Measurements from ENCODE around the gene RPN2.

RPN2 gene

GRCh38 chr20:37154684-37155298 is 24.3 kb upstream of the RPN2 start:
- H3K36me3 ChIP-seq (ENCODE audit: control insufficient read depth, insufficient read depth, low read length): no peaks in the 10 kb centered on the region
- H3K27ac ChIP-seq (ENCODE audit: insufficient read depth, low read depth, low read length, poor library complexity, severe bottlenecking): no peak overlapping the region
- 95% methylated on average over 6 of the region's 6 CpGs for WGBS, 2 experiments
- H3K27me3 ChIP-seq (ENCODE audit: control insufficient read depth, insufficient read depth, low read length, poor library complexity, severe bottlenecking): no peaks in the 10 kb centered on the region
- no peaks in the 10 kb centered on the region for H3K4me1 ChIP-seq (ENCODE audit: control insufficient read depth, insufficient read depth, low read length)
- no peak overlapping the region for H3K4me3 ChIP-seq (ENCODE audit: insufficient read depth, low read depth, low read length)
- no peaks in the 10 kb centered on the region for H3K9me3 ChIP-seq (ENCODE audit: control insufficient read depth, low read length)

DNA sequence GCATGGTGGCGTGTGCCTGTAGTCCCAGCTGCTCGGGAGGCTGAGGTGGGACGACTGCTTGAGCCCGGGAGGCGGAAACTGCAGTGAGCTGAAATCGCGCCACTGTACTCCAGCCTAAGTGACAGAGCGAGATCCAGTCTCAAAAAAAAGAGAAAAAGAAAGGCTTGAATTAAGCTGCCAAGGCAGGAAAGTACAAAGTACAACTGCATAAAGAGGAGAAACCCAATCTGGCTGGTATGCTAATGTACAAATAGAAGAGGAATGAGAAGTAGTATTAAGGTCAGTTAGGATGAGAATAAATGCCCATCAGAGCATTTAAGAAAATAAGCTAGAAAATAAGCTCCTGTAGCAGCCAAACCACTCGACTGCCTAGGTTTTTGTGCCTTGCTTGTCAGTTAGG is 23.1 kb upstream of the RPN2 start:
- H3K36me3 ChIP-seq (ENCODE audit: control insufficient read depth, insufficient read depth, low read length): no peaks in the 10 kb centered on the region
- no peak overlapping the region for H3K4me3 ChIP-seq (ENCODE audit: insufficient read depth, low read depth, low read length)
- no peak overlapping the region for H3K27ac ChIP-seq (ENCODE audit: insufficient read depth, low read depth, low read length, poor library complexity, severe bottlenecking)
- 93 to 94% methylated on average over 9 of the region's 9 CpGs for WGBS, 2 experiments
- H3K27me3 ChIP-seq (ENCODE audit: control insufficient read depth, insufficient read depth, low read length, poor library complexity, severe bottlenecking): no peaks in the 10 kb centered on the region
- no peaks in the 10 kb centered on the region for H3K9me3 ChIP-seq (ENCODE audit: control insufficient read depth, low read length)
- H3K4me1 ChIP-seq (ENCODE audit: control insufficient read depth, insufficient read depth, low read length): no peaks in the 10 kb centered on the region

GRCh38 chr20:37158248-37158647 is 20.9 kb upstream of the RPN2 start:
- WGBS, 2 experiments: 94 to 97% methylated on average over 4 of the region's 4 CpGs
- Histone ChIP-seq H3K4me3 (ENCODE audit: insufficient read depth, low read depth, low read length) (no peak overlapping the region), H3K4me1 (ENCODE audit: control insufficient read depth, insufficient read depth, low read length) (no peaks in the 10 kb centered on the region), H3K27ac (ENCODE audit: insufficient read depth, low read depth, low read length, poor library complexity, severe bottlenecking) (no peak overlapping the region), H3K9me3 (ENCODE audit: control insufficient read depth, low read length) (no peaks in the 10 kb centered on the region), H3K27me3 (ENCODE audit: control insufficient read depth, insufficient read depth, low read length, poor library complexity, severe bottlenecking) (no peaks in the 10 kb centered on the region), H3K36me3 (ENCODE audit: control insufficient read depth, insufficient read depth, low read length) (no peaks in the 10 kb centered on the region)

DNA sequence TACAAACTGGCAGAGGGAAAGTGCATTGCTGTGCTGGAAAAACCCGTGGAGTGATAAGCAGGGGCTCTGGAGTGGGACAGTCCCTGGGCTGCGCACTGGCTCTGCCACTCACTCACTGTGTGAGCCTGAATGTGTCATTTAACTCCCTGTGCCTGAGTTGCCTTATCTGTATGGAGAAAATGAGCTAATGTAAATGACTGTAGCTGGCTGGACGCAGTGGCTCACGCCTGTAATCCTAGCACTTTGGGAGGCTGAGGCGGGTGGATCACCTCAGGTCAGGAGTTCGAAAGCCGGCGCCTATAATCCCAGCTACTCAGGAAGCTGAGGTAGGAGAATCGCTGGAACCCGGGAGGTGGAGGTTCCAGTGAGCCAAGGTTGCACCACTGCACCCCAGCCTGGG is 18.4 kb upstream of the RPN2 start:
- H3K9me3 ChIP-seq (ENCODE audit: control insufficient read depth, low read length): no peaks in the 10 kb centered on the region
- no peaks in the 10 kb centered on the region for H3K4me1 ChIP-seq (ENCODE audit: control insufficient read depth, insufficient read depth, low read length)
- H3K27ac ChIP-seq (ENCODE audit: insufficient read depth, low read depth, low read length, poor library complexity, severe bottlenecking): no peak overlapping the region
- 94 to 95% methylated on average over 10 of the region's 10 CpGs for WGBS, 2 experiments
- H3K27me3 ChIP-seq (ENCODE audit: control insufficient read depth, insufficient read depth, low read length, poor library complexity, severe bottlenecking): no peaks in the 10 kb centered on the region
- no peak overlapping the region for H3K4me3 ChIP-seq (ENCODE audit: insufficient read depth, low read depth, low read length)
- no peaks in the 10 kb centered on the region for H3K36me3 ChIP-seq (ENCODE audit: control insufficient read depth, insufficient read depth, low read length)

- Histone ChIP-seq H3K9me3 (ENCODE audit: control insufficient read depth, low read length) (no peaks in the 10 kb centered on the region), H3K27me3 (ENCODE audit: control insufficient read depth, insufficient read depth, low read length, poor library complexity, severe bottlenecking) (no peaks in the 10 kb centered on the region), H3K27ac (ENCODE audit: insufficient read depth, low read depth, low read length, poor library complexity, severe bottlenecking) (no peak overlapping the region), H3K4me3 (ENCODE audit: insufficient read depth, low read depth, low read length) (no peak overlapping the region), H3K36me3 (ENCODE audit: control insufficient read depth, insufficient read depth, low read length) (no peaks in the 10 kb centered on the region), H3K4me1 (ENCODE audit: control insufficient read depth, insufficient read depth, low read length) (no peaks in the 10 kb centered on the region)
- WGBS, 2 experiments: 80 to 82% methylated on average over 12 of the region's 12 CpGs
Observed at GRCh38 chr20:37161830-37162549, 17.1 kb upstream of the RPN2 start.

- Histone ChIP-seq H3K9me3 (ENCODE audit: control insufficient read depth, low read length) (no peaks in the 10 kb centered on the region), H3K36me3 (ENCODE audit: control insufficient read depth, insufficient read depth, low read length) (no peaks in the 10 kb centered on the region), H3K27me3 (ENCODE audit: control insufficient read depth, insufficient read depth, low read length, poor library complexity, severe bottlenecking) (no peaks in the 10 kb centered on the region), H3K4me1 (ENCODE audit: control insufficient read depth, insufficient read depth, low read length) (no peaks in the 10 kb centered on the region), H3K27ac (ENCODE audit: insufficient read depth, low read depth, low read length, poor library complexity, severe bottlenecking) (no peak overlapping the region), H3K4me3 (ENCODE audit: insufficient read depth, low read depth, low read length) (no peak overlapping the region)
- 93 to 94% methylated on average over 6 of the region's 6 CpGs for WGBS, 2 experiments
Observed at GRCh38 chr20:37162646-37163045, 16.5 kb upstream of the RPN2 start.

DNA sequence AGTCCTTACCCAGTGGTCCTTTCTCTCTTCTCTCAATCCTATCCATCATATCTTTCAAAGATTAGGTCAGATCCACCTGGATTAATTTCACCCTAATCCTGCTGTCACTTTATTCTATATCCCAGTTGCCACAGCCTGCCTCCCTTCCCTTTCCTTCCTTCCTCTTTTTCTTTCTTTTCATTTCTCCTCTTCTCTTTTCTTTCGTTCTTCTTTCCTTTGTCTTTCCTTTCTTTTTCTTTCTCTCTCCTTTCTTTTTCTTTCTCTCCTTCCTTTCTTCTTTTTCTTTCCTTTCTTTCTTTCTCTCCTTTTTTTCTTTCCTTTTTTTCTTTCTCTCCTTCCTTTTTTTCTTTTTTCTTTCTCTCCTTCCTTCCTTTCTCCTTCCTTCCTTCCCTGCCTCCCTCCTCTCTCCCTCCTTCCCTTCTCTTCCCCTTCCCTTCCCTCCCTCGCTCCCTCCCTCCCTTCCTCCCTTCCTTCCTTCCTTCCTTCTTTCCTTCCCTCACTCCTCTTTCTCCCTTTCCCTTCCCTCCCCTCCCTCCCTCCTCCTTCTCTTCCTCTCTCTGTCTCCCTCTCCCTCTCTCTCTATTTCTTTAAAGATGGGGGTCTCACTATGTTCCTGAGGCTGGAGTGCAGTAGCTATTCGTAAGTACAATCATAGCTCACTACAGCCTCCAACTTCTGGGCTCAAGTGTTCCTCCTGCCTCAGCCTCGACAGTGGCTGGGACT is 15.1 kb upstream of the RPN2 start:
- 89 to 94% methylated on average over 4 of the region's 4 CpGs for WGBS, 2 experiments
- H3K9me3 ChIP-seq (ENCODE audit: control insufficient read depth, low read length): no peaks in the 10 kb centered on the region
- H3K27me3 ChIP-seq (ENCODE audit: control insufficient read depth, insufficient read depth, low read length, poor library complexity, severe bottlenecking): no peaks in the 10 kb centered on the region
- no peaks in the 10 kb centered on the region for H3K4me1 ChIP-seq (ENCODE audit: control insufficient read depth, insufficient read depth, low read length)
- no peak overlapping the region for H3K27ac ChIP-seq (ENCODE audit: insufficient read depth, low read depth, low read length, poor library complexity, severe bottlenecking)
- H3K36me3 ChIP-seq (ENCODE audit: control insufficient read depth, insufficient read depth, low read length): no peaks in the 10 kb centered on the region
- no peak overlapping the region for H3K4me3 ChIP-seq (ENCODE audit: insufficient read depth, low read depth, low read length)

- H3K36me3 ChIP-seq (ENCODE audit: control insufficient read depth, insufficient read depth, low read length): no peaks in the 10 kb centered on the region
- no peaks in the 10 kb centered on the region for H3K27me3 ChIP-seq (ENCODE audit: control insufficient read depth, insufficient read depth, low read length, poor library complexity, severe bottlenecking)
- no peak overlapping the region for H3K27ac ChIP-seq (ENCODE audit: insufficient read depth, low read depth, low read length, poor library complexity, severe bottlenecking)
- 93 to 100% methylated on average over 1 of the region's 1 CpG for WGBS, 2 experiments
- H3K4me1 ChIP-seq (ENCODE audit: control insufficient read depth, insufficient read depth, low read length): no peaks in the 10 kb centered on the region
- no peak overlapping the region for H3K4me3 ChIP-seq (ENCODE audit: insufficient read depth, low read depth, low read length)
- no peaks in the 10 kb centered on the region for H3K9me3 ChIP-seq (ENCODE audit: control insufficient read depth, low read length)
Observed at GRCh38 chr20:37165031-37165430, 14.1 kb upstream of the RPN2 start.

- H3K27ac ChIP-seq (ENCODE audit: insufficient read depth, low read depth, low read length, poor library complexity, severe bottlenecking): no peak overlapping the region
- H3K4me1 ChIP-seq (ENCODE audit: control insufficient read depth, insufficient read depth, low read length): no peaks in the 10 kb centered on the region
- H3K4me3 ChIP-seq (ENCODE audit: insufficient read depth, low read depth, low read length): no peak overlapping the region
- no peaks in the 10 kb centered on the region for H3K9me3 ChIP-seq (ENCODE audit: control insufficient read depth, low read length)
- H3K27me3 ChIP-seq (ENCODE audit: control insufficient read depth, insufficient read depth, low read length, poor library complexity, severe bottlenecking): no peaks in the 10 kb centered on the region
- no peaks in the 10 kb centered on the region for H3K36me3 ChIP-seq (ENCODE audit: control insufficient read depth, insufficient read depth, low read length)
- WGBS, 2 experiments: 92 to 93% methylated on average over 5 of the region's 5 CpGs
Observed at GRCh38 chr20:37166867-37167266, 12.3 kb upstream of the RPN2 start.

DNA sequence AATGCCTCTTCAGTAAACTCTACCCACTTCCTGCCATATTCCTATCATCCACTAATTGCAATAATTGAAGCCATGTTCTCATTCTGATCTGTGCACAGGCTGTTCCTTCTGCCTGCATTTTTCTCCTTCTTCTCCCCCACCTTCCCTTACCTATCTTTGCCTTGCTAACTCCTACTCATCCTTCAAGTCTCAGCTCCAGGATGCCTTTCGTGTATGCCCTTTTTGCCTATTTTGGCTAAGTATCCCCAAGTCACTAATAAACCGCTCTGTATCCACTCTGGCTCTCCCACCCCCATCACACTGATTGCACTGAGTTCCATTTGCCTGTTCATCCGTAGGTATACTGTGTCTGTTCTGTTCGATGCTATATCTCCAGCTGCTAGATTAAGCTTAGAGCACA is 6.3 kb upstream of the RPN2 start:
- Histone ChIP-seq H3K9me3 (ENCODE audit: control insufficient read depth, low read length) (no peaks in the 10 kb centered on the region), H3K27ac (ENCODE audit: insufficient read depth, low read depth, low read length, poor library complexity, severe bottlenecking) (no peak overlapping the region), H3K36me3 (ENCODE audit: control insufficient read depth, insufficient read depth, low read length) (no peaks in the 10 kb centered on the region), H3K4me3 (ENCODE audit: insufficient read depth, low read depth, low read length) (no peak overlapping the region), H3K4me1 (ENCODE audit: control insufficient read depth, insufficient read depth, low read length) (no peaks in the 10 kb centered on the region), H3K27me3 (ENCODE audit: control insufficient read depth, insufficient read depth, low read length, poor library complexity, severe bottlenecking) (no peaks in the 10 kb centered on the region)
- 89 to 94% methylated on average over 4 of the region's 4 CpGs for WGBS, 2 experiments
